IPS DF 6.9 (cell line): ENCODE results near the gene PI4KA.
"Not testable (repeated sequence)": the region's sequence is repeated elsewhere in the genome, so short reads cannot be mapped to it uniquely, and the experiment has no call there.

Experiments
- DNase-seq: peaks from one replicate; pipeline ENCODE4 v3.0.0-alpha.2; 2013; ENCODE audit warnings: low read depth, low spot score
- H3K27ac ChIP-seq: one replicate; pipeline ENCODE4 v1.5.1; 2013; ENCODE audit warnings: low read length, control low read depth
- H3K27me3 ChIP-seq: 2 replicates; pipeline ENCODE4 v1.6.1; 2013; ENCODE audit warnings: mild to moderate bottlenecking, low read length; ENCODE audit not compliant: control insufficient read depth, insufficient read depth
- H3K36me3 ChIP-seq: 2 replicates; pipeline ENCODE4 v1.6.1; 2013; ENCODE audit warnings: low read length; ENCODE audit not compliant: control insufficient read depth, insufficient read depth
- H3K4me1 ChIP-seq: 2 replicates; pipeline ENCODE4 v1.6.1; 2013; ENCODE audit warnings: low read length; ENCODE audit not compliant: control insufficient read depth, insufficient read depth
- H3K4me3 ChIP-seq: 2 replicates; pipeline ENCODE4 v1.5.1; 2013; ENCODE audit warnings: mild to moderate bottlenecking, low read length
- H3K9me3 ChIP-seq: 2 replicates; pipeline ENCODE4 v1.6.1; 2013; ENCODE audit warnings: low read length, inconsistent platforms; ENCODE audit not compliant: control insufficient read depth, insufficient read depth
- WGBS: extraction: QIAGEN DNeasy Blood & Tissue Kit; methylation state at CpG from one replicate; pipeline ENCODE4 v1.1.7; 2013; ENCODE audit warnings: mixed read lengths, missing lambda C conversion rate; ENCODE audit not compliant: insufficient read length, insufficient coverage; 5-methylcytosine and 5-hydroxymethylcytosine counted together

PI4KA gene

DNA sequence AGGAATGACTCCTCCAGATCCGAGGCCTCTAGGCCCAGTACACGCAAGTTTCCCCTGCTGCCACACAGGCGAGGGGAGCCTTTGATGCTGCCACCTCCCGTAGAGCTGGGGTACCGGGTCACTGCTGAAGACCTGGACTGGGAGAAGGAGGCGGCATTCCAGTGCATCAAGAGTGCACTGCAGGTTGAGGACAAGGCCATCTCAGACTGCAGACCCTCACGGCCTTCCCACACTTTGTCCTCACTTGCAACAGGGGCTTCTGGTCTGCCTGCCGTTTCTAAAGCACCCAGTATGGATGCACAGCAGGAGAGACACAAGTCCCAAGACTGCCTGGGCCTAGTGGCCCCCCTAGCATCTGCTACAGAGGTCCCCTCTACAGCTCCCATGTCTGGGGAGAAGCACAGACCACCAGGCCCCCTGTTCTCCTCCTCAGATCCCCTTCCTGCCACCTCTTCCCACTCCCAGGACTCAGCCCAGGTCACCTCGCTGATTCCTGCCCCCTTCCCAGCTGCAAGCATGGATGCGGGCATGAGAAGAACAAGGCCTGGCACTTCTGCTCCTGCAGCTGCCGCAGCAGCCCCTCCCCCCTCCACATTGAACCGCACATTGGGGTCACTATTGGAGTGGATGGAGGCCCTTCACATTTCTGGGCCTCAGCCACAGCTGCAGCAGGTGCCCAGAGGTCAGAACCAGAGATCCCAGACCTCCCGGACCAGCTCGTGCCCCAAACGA lies 167.9 kb downstream of the PI4KA start:
- H3K4me3 ChIP-seq, DNase-seq, H3K4me1 ChIP-seq, H3K27ac ChIP-seq, H3K36me3 ChIP-seq, H3K27me3 ChIP-seq, H3K9me3 ChIP-seq: not testable (repeated sequence)
- no CpG with 5 or more reads among the region's 15 CpGs for WGBS

DNA sequence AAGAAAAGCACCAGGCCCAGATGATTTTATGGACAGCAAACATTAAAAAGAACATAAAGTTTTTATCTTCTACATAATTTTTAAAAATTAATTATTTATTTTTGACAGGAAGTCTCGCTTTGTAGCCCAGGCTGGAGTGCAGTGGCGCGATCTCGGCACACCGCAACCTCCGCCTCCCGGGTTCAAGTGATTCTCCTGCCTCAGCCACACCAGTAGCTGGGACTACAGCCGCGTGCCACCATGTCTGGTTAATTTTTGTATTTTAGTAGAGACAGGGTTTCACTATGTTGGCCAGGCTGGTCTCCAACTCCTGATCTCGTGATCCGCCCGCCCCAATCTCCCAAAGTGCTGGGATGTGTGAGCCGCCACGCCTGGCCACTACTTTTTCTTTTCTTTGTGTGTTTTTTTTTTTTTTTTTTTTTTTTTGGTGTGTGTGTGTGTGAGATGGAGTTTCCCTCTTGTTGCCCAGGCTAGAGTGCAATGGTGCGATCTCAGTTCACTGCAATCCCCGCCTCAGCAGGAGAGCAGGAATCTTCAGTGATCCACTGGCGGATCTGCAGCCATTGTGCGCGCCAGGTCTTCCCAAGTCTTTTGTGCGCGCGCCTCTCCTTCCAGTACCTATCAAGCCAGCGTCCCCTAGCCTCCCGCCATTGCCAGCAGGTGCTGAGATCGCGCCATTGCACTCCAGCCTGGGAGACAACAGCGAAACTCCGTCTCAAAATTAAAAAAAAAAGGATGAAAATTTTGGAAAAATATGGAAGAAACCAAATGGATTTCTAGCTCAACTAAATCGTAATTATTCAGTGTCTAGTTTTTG lies 171.0 kb downstream of the PI4KA start:
- H3K9me3 ChIP-seq, H3K4me3 ChIP-seq, H3K36me3 ChIP-seq, DNase-seq, H3K27me3 ChIP-seq, H3K27ac ChIP-seq, H3K4me1 ChIP-seq: not testable (repeated sequence)
- WGBS, result no CpG with 5 or more reads among the region's 29 CpGs

DNA sequence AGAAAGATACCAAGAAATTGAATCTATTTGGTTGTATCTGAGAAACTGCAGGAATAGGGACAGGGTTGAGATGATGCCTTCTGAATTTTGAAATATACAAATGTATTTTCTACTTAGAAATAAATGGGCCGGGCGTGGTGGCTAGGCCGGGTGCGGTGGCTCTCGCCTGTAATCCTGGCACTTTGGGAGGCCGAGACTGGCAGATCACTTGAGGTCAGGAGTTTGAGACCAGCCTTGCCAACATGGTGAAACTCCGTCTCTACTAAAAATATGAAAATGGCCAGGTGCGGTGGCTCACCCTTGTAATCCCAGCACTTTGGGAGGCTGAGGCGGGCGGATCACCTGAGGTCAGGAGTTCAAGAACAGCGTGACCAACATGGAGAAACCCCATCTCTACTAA lies 172.8 kb downstream of the PI4KA start:
- not testable (repeated sequence) for H3K4me3 ChIP-seq, DNase-seq, H3K27me3 ChIP-seq, H3K27ac ChIP-seq, H3K9me3 ChIP-seq, H3K4me1 ChIP-seq, H3K36me3 ChIP-seq
- WGBS, result no CpG with 5 or more reads among the region's 11 CpGs

DNA sequence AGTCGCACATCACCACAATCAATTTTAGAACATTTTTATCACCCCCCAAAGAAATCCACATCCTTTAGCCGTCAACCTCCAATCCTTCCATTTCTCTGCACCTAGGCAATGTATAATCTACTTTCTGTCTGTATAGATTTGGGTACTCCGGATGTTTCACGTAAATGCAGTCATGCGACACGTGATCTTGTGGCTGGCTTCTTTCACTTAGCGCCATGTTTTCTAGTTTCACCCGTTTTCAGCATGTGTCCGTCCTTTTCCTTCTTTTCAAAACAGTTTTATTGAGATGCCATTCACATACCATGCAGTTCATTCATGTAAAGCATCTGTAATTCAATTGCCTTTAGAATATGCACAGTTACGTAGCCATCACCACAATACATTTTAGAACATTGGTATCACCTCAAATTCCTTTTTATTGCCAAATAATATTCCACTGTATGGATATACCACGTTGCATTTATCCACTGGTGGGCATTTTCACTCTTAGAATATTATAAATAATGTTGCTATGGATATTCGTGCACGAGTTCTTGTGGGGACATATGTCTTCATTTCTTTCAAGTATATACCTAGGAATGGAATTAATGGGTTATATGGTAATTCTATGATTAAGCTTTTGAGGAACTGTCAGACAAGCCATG lies 179.7 kb downstream of the PI4KA start:
- H3K27ac ChIP-seq, H3K4me1 ChIP-seq, H3K36me3 ChIP-seq, H3K9me3 ChIP-seq, DNase-seq, H3K27me3 ChIP-seq, H3K4me3 ChIP-seq: not testable (repeated sequence)
- WGBS, result no CpG with 5 or more reads among the region's 13 CpGs

DNA sequence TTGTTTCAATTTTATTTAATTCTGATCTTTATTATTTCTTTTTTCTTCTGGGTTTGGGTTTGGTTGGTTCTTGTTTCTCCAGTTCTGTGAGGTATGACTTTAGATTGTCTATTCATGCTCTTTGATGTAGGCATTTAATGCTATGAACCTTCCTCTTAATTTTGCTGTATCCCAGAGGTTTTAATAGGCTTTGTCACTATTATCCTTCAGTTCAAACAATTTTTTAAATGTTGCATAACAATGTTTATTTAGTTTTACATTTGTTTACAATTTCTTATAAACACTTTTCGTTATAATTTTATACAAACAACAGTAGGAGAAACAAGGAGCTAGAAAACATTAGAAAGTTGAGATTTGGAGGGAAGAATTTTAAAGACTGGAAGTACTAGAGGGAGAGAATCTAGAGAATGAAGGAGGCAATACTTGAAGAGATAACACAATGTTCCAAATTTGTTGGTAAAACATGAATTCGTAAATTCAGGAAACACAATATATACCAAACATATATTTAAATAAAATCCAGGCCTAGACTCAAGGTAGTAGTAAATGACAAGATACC lies 180.8 kb downstream of the PI4KA start:
- no peak overlapping the region for H3K27ac ChIP-seq
- H3K27me3 ChIP-seq, result no peaks in the 10 kb centered on the region
- WGBS, result no CpG with 5 or more reads among the region's 2 CpGs
- no peaks in the 10 kb centered on the region for H3K4me1 ChIP-seq
- no peaks in the 10 kb centered on the region for H3K9me3 ChIP-seq
- H3K4me3 ChIP-seq, result no peak overlapping the region
- no peaks in the 10 kb centered on the region for H3K36me3 ChIP-seq
- no peak for DNase-seq

DNA sequence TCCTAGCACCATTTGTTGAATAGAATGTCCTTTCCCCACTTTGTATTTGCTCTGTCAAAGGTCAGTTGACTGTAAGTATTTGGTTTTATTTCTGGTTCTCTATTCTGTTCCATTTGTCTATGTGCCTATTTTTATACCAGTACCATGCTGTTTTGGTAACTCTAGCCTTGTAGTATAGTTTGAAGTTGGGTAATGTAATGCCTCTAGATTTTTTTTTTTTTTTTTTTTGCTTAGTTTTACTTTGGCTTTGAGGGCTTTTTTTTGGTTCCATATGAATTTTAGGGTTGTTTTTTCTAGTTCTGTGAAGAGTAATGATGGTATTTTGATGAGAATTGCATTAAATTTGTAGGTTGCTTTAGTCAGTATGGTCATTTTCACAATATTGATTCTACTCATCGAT lies 183.0 kb downstream of the PI4KA start:
- not testable (repeated sequence) for DNase-seq, H3K4me3 ChIP-seq, H3K36me3 ChIP-seq, H3K9me3 ChIP-seq, H3K27ac ChIP-seq, H3K27me3 ChIP-seq, H3K4me1 ChIP-seq
- no CpG with 5 or more reads among the region's 1 CpG for WGBS

DNA sequence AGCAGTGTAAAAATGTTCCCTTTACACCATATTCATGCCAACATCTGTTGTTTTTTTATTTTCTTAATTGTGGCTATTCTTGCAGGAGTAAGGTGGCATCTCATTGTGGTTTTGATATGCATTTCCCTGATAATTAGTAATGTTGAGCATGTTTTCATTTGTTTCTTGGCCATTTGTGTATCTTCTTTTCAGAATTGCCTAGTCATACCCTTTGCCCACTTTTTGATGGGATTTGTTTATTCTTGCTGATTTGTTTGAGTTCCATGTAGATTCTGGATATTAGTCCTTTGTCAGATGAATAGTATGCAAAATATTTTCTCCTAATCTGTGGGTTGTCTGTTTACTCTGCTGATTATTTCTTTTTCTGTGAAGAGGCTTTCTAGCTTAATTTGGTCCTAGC lies 183.6 kb downstream of the PI4KA start:
- no peak for DNase-seq
- Histone ChIP-seq H3K9me3 (no peaks in the 10 kb centered on the region), H3K4me3 (no peak overlapping the region), H3K27ac (no peak overlapping the region), H3K36me3 (no peaks in the 10 kb centered on the region), H3K27me3 (no peaks in the 10 kb centered on the region), H3K4me1 (no peaks in the 10 kb centered on the region)

DNA sequence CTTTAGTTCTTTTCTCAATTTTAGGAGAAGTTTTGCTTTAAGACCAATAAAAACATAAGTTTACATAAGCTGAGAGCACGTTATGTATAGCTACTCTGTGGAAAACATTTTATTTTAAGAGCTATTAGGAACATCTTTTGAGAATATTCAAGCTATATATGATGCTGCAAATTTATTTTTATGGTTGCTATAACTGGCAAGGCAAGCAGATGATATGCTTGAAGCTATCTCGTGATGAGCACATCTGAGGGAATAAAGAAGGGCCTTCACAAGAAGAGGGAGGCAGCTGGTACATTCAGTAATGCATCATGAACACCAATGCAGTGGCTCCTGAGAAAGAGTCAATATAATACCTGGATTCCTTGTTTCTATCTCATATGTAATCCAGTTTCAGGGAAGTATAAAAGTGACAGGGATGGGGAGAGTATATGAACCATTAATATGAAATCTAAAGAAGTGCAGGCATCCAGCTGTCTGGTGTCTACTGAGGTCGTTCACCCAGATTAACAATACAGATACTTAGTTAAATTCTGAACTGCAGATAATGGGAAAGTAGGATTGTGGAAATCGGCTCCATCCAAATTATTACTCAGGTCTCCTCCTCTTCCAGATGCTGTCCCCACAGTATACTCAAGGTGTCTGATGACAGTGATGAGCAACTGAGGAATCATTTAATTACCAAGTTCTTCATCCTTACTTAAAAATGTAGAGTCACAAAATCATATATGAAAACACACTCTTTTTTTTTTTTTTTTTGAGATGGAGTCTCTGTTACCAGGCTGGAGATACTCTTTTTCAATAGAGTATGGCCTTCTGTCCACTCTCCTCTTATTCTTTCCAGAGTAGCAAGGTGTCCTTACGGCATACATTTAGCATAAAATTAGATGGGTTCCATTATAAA lies 185.1 kb downstream of the PI4KA start:
- H3K4me1 ChIP-seq, result no peaks in the 10 kb centered on the region
- H3K27me3 ChIP-seq, result no peaks in the 10 kb centered on the region
- no peak overlapping the region for H3K27ac ChIP-seq
- H3K9me3 ChIP-seq, result no peaks in the 10 kb centered on the region
- no peaks in the 10 kb centered on the region for H3K36me3 ChIP-seq
- DNase-seq, result no peak
- no CpG with 5 or more reads among the region's 5 CpGs for whole genome bisulfite sequencing
- H3K4me3 ChIP-seq, result no peak overlapping the region

DNA sequence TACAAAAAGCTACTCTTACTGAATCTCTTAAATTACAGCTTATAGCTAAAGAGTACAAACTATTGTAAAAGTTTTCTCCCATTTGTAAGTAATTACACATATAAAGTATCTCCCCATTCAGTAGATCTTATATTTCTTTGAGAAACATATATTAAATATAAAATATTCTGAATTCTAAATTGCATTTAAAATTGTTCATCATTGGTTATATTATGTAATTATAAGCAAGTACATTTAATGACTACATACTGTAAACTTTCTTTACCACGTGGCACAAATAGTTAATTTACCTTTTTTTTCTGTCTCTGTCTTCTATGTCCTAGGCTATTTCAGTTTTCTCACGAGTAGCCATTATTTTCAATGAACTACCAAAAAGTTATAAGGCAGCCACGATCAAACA lies 185.9 kb downstream of the PI4KA start:
- Histone ChIP-seq H3K4me3 (no peak overlapping the region), H3K4me1 (no peaks in the 10 kb centered on the region), H3K36me3 (no peaks in the 10 kb centered on the region), H3K27me3 (no peaks in the 10 kb centered on the region), H3K9me3 (no peaks in the 10 kb centered on the region), H3K27ac (no peak overlapping the region)
- WGBS, result no CpG with 5 or more reads among the region's 3 CpGs
- no peak for DNase-seq

DNA sequence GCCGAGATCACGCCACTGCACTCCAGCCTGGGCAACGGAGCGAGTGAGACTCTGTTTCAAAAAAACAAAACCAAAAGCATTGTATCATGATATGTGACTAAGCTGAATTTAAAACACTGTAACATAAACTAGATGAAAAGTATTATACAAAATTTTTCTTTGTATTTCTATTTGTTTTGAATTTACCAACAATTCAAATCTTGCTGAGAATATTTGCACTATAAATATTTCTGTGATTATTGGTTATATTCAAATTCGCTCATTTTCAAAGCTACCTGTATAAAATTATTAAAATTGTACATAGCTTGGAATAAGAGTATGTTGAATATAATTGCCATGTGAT lies 186.6 kb downstream of the PI4KA start:
- no peak overlapping the region for H3K4me3 ChIP-seq
- no peak for DNase-seq
- no peak overlapping the region for H3K27ac ChIP-seq
- H3K36me3 ChIP-seq, result no peaks in the 10 kb centered on the region
- H3K9me3 ChIP-seq, result no peaks in the 10 kb centered on the region
- H3K27me3 ChIP-seq, result no peaks in the 10 kb centered on the region
- H3K4me1 ChIP-seq, result no peaks in the 10 kb centered on the region
- no CpG with 5 or more reads among the region's 5 CpGs for WGBS
